Stimulated activated CD8-positive, alpha-beta memory T cell treated with anti-CD3 and anti-CD28 coated beads, Interleukin-15, amount 100 ng/mL, for 4 hours (primary cell): ENCODE data around the gene ADAMTS9.

Source experiments
- DNase-seq, 2 donors: peaks; one replicate each; pipeline ENCODE4 v3.0.0-alpha.2; 2020; ENCODE audit warnings: low read depth in 2 of 2

ADAMTS9 gene

DNA sequence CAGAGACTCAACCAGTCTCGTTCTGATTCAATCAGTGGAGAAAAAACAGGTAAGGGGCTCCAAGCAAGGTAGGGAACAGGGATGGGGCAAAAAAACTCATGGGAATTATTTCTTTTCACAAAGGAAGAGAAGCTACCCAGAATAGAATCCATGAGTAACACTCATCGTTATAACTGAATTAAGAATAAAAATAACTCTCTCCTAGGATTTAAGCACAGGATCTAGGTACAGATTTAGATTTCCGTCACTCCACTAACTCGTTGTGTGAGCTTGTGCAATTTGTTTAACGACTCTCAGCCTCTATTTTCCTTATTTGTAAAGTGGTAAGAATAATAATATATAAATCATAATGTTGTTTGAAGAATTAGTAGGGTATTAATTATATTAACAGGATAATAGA is 68.6 kb downstream of the ADAMTS9 start:
- DNase-seq, result no peak

DNA sequence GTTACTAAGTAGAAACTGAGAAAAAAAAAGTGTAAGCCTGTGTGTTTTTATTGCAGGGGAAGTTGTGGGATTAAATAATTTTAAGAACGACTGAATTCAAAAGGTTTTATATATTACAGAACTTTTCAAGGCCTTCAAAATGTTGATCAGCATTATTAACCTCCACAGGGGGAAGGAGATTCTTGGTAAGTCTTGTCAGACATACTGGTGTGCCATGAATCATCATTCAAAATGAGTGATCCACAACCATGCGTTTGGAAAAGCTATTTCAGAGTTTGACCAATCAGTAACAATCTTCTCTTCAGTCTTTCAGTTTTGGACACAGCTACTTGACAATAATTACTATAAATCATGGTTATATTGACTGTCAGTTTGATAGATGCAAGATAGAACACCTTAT is 70.2 kb downstream of the ADAMTS9 start:
- no peak for DNase-seq

DNA sequence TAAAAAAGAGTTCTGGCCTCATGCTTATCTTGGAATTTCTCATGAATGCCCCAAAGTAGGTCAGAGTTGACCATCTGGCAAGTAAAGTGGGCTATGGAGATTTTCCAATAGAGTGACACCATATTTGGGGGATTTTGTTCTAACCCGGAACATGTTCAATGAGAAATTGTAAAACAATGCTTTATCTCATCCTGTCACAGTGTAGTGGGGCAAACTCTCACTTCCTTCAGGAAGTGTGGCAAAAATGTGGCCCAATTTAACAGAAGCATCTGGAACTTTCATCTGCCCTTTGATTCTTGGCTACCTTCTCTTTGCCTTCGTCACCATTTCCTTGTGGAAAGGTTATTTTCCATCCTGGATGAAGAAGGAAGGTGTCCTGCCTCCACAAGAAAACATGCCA is 70.8 kb downstream of the ADAMTS9 start:
- DNase-seq, result no peak

- DNase-seq, result no peak
Observed at GRCh38 chr3:64612916-64613526, 74.8 kb downstream of the ADAMTS9 start.

GRCh38 chr3:64612082-64612860 is 75.5 kb downstream of the ADAMTS9 start:
- no peak for DNase-seq

- no peak for DNase-seq
Observed at GRCh38 chr3:64608741-64609140, 79.1 kb downstream of the ADAMTS9 start.

- no peak for DNase-seq
Observed at GRCh38 chr3:64607032-64607551, 80.7 kb downstream of the ADAMTS9 start.

DNA sequence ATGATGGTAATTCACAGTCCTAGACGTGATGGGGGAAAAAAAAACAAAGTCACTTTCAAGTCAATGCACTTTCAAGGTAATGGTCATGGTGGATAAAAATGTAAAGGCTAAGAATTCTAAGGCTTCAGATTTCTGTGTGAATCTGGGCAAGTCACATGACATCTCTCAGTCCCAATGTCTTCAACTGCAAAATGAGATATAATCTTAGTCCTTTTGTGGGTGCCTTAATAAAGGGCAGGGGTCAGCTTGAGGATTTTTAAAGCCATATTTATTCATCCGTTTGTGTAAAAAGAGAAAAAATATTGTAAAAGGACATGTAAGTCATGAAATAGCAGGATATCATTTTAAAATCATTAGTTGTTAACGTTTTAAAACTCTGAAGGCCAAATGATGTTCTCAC is 83.5 kb downstream of the ADAMTS9 start:
- DNase-seq, result no peak

DNA sequence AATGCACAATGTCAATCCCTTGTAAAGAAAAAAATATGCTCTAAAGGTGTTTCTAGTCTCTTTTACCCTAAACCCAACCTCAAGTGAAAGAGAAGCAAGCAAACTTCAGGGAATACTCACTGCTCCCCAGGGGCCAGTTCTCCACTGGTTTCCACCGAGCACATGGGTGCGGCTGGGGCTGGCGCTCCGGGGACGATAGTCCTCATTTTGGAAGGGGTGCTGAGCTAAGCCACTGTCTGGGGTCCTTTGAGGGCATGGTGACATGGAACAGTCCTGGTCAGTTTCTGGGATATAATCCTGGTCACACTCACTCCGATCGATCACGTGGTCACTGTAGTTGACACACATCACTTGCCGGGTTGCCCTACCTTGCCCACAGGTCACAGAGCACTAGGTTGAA is 86.0 kb downstream of the ADAMTS9 start:
- DNase-seq, result no peak

DNA sequence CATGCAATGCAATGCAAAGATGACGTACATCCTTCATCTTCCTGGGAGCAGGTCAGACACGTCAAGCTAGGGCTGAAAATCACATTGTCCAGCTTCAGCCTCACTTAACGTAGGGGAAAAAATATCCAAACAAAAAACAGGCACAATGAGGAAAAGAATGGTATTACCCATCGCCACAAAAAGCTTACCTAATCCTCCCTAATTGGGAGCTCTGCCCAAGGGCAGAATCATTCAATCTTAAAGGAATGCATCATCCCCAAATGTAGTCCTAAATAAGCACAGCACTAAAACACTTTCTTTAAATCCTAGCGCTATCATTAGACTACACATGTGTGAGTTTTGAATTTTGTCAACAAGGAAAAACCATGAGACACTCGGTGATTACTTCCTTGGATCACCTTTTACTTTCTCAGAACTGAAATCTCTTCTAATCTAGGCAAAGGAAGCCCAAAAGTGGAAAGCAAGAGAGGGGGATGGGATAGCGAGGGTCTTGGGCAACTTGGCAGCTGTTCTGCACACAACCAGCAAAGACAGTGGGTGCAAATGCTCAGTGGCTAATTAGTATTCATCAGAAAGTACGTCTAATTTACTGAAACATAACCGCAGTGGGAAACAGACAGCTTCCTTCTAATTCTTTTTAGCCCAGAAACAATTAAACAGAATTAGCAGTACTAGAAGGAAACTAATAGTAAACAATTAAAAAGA is 87.4 kb downstream of the ADAMTS9 start:
- no peak for DNase-seq

DNA sequence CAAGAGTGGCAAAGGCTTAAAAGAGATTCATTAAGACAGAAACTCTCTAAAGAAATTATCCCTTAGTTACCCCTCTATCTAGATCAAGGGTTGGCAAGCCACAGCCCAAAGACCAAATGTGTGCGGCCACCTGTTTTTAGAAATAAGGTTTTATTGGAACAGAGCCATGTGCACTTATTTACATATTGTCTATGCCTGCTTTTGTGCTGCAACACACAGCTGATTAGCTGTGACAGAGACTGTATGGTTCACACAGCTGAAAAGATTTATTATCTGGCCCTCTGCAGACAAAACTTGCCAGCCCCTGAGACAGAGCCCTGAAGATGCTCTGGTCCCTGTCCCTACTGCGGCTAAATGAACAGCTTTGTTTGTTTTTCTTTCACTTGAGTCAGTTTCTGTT is 88.1 kb downstream of the ADAMTS9 start:
- DNase-seq, result no peak

DNA sequence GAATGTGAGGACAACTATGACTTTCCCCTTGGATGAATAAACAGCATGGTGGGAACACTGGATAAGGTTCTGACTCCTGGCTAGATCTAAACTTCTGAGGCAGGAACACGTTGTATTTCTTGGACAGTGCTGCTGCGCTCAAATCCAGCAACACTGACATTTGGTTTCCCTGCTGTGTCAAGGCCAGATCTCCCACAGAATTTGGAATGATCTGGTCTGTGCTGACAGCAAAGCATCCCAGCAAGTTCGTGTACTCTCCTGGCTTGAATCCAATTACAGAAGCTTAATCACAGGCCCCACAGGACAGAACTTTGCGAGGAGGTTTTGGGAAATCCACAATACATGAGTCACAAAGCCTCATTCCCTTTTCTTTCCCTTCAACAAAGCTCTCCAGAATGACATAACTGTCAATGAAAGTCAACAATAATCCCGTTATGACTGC is 92.5 kb downstream of the ADAMTS9 start:
- DNase-seq, result no peak

DNA sequence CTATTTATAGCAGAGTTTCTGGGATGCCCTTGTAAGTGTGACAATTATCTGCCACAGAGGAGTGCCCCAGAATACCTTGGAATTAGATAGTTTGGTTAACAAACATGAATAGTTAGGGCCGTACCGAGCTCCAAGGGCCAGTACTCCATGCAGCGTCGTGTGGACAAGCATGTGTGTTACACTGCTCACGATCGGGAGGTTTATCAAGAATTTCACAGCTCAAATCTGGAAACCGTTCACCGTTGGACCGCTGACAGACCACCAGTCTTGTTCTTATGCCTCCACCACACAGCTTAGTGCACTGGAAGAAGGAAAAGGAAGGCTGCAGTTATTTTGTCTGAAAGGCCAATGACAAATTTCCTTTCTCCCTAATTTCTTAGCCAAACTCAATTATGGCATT is 93.7 kb downstream of the ADAMTS9 start:
- no peak for DNase-seq

DNA sequence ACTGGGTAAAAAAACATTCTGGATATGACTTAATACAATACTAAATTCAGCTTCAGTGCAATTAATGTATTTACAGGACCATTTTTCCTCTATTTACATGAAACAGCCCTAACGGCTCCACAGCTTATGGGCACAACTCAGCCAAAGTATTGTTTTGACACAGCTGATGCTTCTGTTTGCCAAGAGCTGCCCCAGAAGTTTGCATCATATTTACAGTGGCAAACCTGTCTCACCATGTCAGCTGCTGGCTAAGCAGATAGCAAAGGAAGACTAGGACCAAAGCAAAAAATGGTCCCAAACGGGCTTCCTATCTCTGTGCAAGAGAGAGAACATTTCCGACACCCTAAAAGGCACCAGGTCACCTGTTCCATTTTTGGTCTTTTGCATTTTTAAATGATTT is 94.5 kb downstream of the ADAMTS9 start:
- DNase-seq, result no peak

- no peak for DNase-seq
Observed at GRCh38 chr3:64591615-64592014, 96.2 kb downstream of the ADAMTS9 start.

GRCh38 chr3:64588380-64588779 is 99.4 kb downstream of the ADAMTS9 start:
- DNase-seq, result no peak

- DNase-seq, result no peak
Observed at GRCh38 chr3:64586952-64587351, 100.8 kb downstream of the ADAMTS9 start.

- DNase-seq, result no peak
Observed at GRCh38 chr3:64584179-64584578, 103.6 kb downstream of the ADAMTS9 start.

DNA sequence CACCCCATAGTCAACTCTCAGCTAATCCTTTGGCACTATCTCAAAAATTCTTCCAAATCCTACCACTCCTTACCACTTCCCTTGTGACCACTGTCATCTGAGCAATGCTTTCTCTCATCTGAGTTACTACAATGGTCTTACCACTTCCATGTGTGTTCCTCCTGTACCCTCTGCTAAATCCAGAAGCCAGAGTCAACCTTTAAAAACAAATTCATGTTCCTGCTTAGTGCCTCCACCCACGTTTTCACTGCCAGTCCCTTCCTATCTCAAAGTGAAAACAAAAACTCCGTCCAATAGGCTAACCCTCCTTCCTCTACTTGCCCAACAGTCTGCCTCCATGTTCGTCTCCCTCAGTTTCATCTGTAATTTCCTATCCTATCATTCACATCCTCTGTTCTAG is 109.0 kb downstream of the ADAMTS9 start:
- no peak for DNase-seq

GRCh38 chr3:64578062-64578770 is 109.6 kb downstream of the ADAMTS9 start:
- no peak for DNase-seq

- no peak for DNase-seq
Observed at GRCh38 chr3:64576211-64576775, 111.5 kb downstream of the ADAMTS9 start.
